Heart left ventricle (tissue), 13 donors: ENCODE data around the gene MT1X.

Source experiments
- POLR2A ChIP-seq, 2 donors: fragments of 450-650 bp; IDR thresholded peaks; one replicate each; pipeline ENCODE4 v1.6.1; 2017; ENCODE audit warnings: antibody characterized with exemption in 2 of 2, mild to moderate bottlenecking in 2 of 2, moderate library complexity in 2 of 2
- TF ChIP-seq, protein P1 (sequence below), 12 donors: fragments of 200-600 bp; sonication (generic) in 4 of 12; IDR thresholded peaks; one replicate each; pipeline versions ENCODE4 v1.5.0 to v1.8.0; 2018 to 2022; ENCODE audit warnings: antibody characterized with exemption in 12 of 12, mild to moderate bottlenecking in 5 of 12
- donor health status: ischemic (EF 13 %, LVEDD 7.1; RV severe dilation, severe dysfunction).
- donor health status: DM: no; HTN: yes; CAD: no.
- donor health status: DM: no; HTN: no; CAD: no.
- donor health status: ischemic (EF 25% LVEDD 6.9; RV normal size, moderate dysfunction).
- donor health status: ischemic (EF 25% LVEDD 5.7; RV mildly dilated, moderate dysfunction).
- donor health status: ischemic (EF 35%, LVEDD 5.7; RV mildly dilated, moderate dysfunction).
- donor health status: nonischemic (EF 11% LVEDD 7.7; RV severe dilation, severe dysfunction).
- donor health status: DM: yes; HTN: yes; CAD: no.
- donor health status: PGD.
- donor health status: ischemic (EF 29% LVEDD 5.4; RV normal size, mild dysfunction).
- donor health status: nonischemic (EF 23%, LVEDD 6.1; RV moderate dilation, normal function).

DNA sequence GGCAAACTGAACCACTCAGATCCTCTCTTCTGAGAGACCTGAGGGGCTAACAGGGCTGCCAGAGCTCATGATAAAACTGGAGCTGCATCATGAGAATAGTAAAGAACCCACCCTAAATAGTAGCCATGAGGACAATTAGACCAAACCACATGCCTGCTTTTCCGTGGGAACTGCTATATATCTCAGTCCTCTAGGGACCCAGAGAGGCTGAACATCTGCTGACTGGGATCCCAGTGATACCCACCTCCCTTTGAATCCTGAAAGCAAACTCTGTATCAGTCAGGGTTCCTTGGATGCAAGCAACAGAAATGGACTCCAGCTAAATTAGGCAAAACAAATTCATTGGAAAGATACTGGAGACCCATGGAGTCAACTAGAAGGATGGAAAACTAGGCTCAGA is 6.5 kb downstream of the MT1X start:
- TF ChIP-seq, protein P1, sequence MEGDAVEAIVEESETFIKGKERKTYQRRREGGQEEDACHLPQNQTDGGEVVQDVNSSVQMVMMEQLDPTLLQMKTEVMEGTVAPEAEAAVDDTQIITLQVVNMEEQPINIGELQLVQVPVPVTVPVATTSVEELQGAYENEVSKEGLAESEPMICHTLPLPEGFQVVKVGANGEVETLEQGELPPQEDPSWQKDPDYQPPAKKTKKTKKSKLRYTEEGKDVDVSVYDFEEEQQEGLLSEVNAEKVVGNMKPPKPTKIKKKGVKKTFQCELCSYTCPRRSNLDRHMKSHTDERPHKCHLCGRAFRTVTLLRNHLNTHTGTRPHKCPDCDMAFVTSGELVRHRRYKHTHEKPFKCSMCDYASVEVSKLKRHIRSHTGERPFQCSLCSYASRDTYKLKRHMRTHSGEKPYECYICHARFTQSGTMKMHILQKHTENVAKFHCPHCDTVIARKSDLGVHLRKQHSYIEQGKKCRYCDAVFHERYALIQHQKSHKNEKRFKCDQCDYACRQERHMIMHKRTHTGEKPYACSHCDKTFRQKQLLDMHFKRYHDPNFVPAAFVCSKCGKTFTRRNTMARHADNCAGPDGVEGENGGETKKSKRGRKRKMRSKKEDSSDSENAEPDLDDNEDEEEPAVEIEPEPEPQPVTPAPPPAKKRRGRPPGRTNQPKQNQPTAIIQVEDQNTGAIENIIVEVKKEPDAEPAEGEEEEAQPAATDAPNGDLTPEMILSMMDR (IDR thresholded peaks at IDR 0.05) = no peak
- TF ChIP-seq POLR2A (IDR thresholded peaks at IDR 0.05) = no peak
